GM18520 (cell line): ENCODE results near the gene TMPRSS3.

Experiments
- ATAC-seq: cut with Tn5 transposase; IDR thresholded peaks from one replicate; pipeline ENCODE4 v1.9.1; 2021; ENCODE audit not compliant: unreplicated experiment

TMPRSS3 gene

DNA sequence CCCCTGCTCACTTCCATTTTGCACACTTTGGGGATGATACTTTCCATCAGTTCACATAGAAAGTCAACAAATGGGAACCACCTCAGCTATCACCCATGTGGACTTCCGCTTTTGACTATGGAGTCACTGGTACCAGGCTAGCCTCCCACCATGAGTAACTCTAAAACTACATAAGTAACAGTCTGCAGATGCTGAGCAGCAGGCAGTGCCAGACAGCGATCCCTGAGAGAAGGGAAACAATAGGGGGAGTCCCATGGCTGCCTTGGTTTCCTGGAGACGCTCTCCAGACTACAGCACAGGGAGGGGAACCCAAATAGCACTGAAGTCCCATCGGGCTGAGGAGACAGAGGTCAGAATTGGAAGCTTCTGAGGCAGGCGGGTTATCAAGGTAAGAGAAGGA, 42.2 kb downstream of the TMPRSS3 start:
- ATAC-seq = no peak

DNA sequence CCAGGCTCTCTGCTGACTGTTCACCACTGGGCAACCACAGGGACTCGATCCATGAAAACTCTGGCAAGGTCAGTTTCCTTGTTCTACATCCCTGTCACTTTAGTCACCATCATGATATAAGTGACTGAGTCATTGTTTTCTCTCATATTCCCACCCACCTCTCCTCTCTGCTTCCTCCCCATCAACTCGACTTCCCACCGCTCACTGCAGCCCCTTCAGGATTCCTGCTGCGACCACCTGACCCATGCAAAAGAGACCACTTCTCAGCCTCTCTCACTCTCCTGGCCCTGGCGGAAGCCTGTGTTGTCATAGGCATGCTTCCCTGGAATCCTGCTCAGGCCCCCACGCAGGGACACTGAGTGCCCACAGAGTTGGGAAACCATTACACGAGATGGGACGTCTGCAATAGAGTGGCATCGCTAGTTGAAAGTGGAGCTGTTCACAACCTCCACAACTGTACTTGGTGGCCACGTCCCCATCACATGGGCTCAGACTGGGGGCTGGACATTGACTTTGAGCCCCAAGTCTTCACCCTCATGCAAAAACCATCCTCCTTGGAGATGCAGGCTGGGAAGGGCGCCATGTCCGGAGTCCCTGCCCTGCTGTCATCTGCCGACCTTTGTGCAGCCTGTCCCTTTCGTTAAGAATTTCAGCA, 43.3 kb downstream of the TMPRSS3 start:
- no peak for ATAC-seq

GRCh38 chr21:42351626-42352440, 44.0 kb downstream of the TMPRSS3 start:
- no peak for ATAC-seq

DNA sequence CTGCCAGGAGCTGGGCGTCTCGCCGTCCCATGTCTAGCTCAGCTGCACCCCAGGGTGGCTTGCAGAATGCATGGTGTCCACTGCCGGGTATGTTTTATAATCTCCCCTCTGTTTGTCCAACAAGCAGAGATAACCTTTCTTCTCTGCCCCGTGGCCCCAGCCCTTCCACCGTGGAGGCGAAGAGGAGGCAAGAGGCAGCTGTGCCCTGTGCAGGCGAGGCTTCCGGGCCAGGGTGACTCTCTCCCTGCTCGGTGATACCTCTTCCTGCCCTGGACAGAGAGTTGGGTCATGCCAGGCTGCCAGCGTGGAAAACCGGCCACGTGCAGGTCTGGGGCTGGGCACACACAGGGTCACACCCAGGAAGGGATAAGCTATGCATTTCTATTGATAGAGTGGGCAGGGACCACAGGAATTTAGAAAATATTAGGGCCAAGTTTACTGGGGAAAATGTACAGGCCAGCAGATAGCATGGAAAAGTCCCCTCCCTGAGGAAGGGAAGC, 44.9 kb downstream of the TMPRSS3 start, which contains the start of gene TFF2:
Gene TFF2, minus strand, starts transcription at position 68 of the 500 bp plus-strand sequence. Its CDS starts 37 bp downstream, at position 31.
- ATAC-seq = no peak

DNA sequence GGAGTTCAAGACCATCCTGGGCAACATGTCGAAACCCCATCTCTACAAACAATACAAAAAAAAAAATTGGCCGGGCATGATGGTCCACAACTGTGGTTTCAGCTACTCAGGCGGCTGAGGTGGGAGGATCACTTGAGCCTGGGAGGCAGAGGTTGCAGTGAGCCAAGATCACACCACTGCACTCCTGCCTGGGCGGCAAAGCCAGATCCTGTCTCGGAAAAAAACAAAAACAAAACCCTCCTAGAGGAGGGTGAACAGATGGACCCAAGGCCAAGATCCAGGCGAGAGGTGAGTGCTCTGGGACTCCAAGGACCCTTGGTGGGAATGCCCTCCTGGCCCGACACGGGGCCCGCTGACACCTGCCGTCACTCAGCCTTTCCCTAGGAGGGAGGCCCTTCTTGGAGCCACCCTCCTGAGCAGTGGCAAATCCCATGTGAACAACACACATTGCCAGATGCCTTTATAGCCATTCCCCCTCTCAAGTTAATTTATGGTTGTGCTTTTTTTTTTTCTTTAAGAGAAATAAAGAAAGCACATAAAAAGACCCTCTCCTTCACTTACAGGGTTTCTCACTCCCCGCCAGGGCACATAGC, 45.4 kb downstream of the TMPRSS3 start:
- ATAC-seq = no peak

GRCh38 chr21:42349420-42350317, 46.2 kb downstream of the TMPRSS3 start:
- no peak for ATAC-seq

DNA sequence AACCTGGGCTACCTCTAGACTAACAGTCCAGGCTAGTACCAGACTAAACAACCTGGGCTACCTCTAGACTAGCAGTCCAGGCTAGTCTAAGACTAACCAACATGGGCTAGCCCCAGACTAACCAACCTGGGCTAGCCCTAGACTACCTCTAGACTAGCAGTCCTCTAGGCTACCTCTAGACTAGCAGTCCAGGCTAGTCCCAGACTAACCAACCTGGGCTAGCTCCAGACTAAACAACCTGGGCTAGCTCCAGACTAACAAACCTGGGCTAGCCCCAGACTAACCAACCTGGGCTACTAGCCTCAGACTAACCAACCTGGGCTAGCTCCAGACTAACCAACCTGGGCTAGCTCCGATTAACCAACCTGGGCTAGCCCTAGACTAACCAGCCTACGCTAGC, 47.1 kb downstream of the TMPRSS3 start:
- no peak for ATAC-seq

GRCh38 chr21:42347601-42348327, 48.1 kb downstream of the TMPRSS3 start:
- no peak for ATAC-seq

DNA sequence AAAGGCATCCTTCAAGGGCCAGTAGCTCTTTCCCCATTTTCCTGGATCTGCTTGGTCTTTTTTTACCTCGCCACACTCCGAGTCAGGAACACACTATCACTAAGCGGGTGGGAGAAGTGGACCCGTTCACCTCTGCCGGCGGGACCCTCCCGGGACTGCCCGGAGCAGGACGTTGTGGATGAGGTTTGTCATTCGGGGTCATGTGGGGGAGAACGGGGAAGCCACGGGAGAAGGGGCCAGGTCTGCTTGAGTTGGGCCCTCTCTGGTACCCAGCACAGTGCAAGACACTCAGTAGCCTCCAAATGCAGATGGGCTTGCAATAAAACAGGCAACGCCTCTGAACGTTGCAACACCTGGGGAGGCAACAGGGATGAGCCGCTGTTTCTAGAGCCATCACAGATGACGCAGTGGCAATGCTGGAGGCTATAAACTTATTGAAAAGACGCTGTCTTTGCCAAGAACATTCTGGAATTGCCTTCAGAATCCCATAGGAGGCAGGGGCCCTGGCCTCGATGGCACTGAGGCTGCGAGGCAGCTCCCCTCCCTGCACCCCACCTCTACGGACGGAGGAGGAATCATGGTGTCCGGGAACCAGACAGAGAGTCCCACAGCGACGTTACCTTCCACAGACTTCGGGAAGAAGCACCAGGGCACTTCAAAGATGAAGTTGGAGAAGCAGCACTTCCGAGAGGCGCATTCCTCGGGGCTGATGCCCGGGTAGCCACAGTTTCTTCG, 48.8 kb downstream of the TMPRSS3 start:
- no peak for ATAC-seq

DNA sequence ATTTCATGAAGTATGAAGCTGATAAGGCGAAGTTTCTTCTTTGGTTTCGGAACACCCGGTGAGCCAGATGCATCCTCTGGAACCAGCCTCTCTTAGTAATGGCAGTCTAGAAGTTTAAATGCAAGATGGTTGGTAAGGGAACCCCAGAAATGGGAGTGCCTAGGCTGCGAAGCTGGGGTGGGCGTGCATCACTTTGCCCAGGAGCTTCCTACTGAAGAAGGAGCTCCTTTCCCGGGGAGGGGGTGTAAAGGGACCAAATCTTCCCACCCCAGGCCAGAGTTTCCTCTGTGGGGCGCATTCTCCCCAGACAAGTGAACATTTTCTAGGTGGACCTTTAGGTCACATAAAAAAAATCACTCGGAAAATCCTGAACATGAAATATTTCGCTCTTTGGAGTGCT, 49.4 kb downstream of the TMPRSS3 start:
- no peak for ATAC-seq

DNA sequence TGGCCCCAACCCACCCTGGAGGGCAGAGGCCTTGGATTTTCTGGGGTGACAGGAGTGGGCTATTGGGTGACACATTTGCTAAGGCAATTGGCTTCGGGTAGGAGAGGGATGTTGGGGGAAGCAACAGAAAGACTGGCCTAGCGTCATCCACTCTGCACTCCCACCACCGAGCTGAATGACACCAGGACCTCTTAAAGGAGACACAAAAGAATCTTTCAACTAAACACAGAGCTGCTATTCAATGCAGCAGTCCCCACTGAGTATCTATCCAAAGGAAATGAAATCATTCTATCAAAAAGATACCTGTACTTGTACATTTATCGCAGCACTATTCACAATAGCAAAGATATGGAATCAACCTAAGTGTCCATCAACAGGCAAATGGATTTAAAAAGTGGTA, 51.2 kb downstream of the TMPRSS3 start:
- no peak for ATAC-seq

GRCh38 chr21:42343963-42344510, 51.8 kb downstream of the TMPRSS3 start:
- no peak for ATAC-seq

- ATAC-seq = no peak
Observed at GRCh38 chr21:42343556-42343955, 52.3 kb downstream of the TMPRSS3 start.

DNA sequence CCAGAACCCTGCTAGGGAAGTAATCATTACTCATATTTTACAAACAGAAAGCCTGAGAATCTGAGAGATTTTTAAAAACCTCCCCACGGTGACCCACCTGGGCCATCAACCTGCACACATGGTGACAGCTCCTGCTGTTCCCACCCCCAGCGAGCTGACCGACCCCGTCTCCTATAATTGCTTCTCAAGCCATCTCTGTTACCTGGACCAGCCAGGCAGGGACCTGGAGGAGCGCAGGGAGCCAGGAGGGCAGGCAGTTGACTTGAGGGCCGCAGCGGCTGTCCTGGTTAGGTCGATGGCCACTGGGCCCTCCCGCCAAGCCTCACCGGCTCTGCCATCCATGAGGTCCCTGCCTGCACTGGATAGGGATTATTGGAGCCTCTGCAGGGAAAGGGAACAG, 52.8 kb downstream of the TMPRSS3 start:
- no peak for ATAC-seq

DNA sequence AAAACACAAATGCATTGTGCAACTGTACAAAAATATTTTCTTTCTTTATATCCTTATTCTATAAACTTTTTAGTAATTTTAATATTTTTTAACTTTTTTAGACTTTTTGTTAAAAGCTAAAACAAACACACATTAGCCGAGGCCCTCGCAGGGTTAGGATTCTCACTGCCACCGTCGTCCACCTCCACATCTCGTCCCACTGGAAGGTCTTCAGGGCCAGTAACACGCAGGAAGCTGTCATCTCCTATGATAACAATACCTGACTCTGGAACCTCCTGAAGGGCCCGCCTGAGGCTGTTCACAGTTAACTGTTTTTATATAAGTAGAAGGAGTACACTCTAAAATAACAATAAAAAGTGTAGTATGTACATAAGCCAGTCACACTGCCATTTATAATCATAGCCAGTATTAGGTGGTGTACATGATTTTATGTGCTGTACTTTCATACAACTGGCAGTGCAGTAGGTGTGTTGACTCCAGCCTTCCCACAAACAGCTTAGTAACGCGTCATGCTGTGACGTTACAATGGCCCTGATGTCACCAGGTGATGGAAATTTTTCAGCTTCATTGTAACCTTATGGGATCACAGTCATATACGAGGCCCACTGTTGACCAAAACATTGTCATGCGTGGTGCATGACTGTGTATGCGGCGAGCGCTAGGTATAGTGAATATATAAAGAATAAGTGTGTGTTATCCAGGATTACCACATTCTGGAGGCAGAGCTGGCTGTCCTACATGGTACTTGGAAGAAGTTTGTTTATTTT, 53.9 kb downstream of the TMPRSS3 start:
- ATAC-seq = no peak

DNA sequence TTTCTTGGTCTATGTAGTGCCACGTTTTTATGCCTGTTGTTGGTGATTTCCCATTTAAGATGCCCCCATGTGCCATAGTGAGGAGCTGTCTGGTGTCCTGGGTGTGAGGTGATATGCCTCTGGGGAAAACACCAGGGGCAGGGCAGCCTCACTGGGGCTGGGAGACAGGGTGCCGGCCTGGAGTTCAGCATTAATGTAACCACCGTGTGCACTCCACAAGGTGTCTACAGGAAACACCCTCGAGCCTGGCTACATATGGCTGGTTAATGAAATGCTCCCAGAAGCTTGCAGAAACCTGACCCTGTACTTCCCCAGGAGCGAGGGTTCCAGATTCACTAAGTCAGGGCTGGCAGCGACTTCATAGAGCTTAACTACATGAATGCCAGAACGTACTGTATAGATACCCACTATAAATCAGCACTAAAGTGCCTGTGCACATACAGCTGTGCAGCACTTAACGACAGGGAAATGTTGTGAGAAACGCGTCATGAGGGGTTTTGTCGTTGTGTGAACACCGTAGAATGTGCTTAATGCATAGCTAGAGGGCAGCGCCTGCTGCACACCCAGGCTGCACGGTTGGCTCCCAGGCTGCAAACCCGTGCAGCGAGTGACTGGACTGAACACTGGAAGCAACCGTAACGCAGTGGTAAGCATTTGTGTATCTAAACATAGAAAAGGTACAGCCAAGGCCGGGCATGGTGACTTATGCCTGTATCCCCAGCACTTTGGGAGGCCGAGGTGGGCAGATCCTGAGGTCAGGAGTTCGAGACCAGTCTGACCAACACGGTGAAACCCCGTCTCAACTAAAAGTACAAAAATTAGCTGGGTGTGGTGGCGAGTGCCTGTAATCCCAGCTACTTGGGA, 55.4 kb downstream of the TMPRSS3 start:
- no peak for ATAC-seq
